Posterior cingulate gyrus (tissue), 11 donors: ENCODE results near the gene ITGBL1.
A peak's percentile ranks its signal among the peaks of the same experiment; 100 is the strongest.
"Not testable (repeated sequence)": the region's sequence is repeated elsewhere in the genome, so short reads cannot be mapped to it uniquely, and the experiment has no call there.

Experiments used
- DNase-seq, 10 donors: peaks; one replicate each; pipeline versions ENCODE4 v3.0.0 to v3.0.0-alpha.2; 2020 to 2021; ENCODE audit warnings: mixed read lengths in 3 of 10
- intact Hi-C: fragments of 100-400 bp; cut with DNase I; formaldehyde crosslinking; loops from one replicate; pipeline ENCODE4 v1.15.1; 2023

Gene ITGBL1

DNA sequence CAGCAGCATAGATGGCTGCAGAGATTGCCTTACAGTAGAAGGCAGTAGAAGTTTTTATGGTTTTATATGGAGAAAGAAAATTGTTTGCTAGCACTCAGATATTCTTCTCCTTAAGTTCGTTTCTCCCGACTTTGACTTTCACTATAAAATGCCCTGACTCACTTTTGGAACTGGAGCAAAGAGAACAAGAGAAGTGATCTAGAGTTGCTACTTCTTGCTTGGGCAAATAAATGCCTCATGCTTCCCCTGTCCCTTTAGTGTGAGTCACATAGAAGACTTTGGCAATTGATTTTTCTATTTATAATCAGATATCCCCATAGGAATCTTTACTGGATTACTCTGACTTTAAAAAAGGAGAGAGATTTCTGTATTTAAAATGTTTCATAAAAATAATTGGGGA, 46.9 kb downstream of the ITGBL1 start:
- intact Hi-C loops: no loop called here
- no peak for DNase-seq

DNA sequence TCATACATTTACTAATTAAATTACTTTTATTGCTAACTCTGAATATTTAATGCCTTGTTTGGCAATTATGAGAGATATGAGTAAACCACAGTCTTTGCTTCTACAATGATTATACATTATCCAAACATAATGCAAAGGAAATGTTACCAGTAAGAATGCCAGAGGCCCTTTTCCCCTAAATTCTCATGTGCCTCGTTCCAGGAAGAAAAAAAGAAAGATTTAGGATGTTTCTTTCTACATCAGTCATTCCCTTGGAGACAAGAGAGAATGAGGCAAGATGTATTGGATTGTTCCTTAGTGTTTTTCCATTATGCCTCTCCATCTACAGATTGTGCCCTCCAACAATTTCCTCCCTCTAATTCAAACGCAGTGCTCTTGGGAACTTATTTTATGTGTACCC, 50.1 kb downstream of the ITGBL1 start:
- DNase-seq: no peak
- intact Hi-C loops: no loop called here

DNA sequence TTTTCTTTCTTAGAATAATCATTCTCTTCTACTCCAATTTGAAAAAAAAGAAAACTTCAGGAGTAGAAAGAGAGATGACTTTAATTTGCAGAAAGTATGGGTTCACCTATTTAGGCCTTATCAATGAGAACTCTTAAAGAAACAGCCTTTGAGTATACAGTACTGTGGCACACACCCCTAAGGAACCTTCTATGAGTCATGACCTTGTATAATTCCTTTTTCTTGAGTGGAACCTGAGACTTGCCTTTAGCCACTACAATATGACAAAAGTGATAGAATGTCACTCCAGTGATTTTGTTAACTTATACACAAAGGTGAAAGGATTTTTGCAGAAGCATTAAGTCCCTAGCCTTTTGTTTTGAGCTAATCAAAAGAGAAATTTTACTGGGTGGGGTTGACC, 58.7 kb downstream of the ITGBL1 start:
- DNase-seq: no peak
- intact Hi-C loops: loop anchor here (10.0 kb wide), 1 partner anchor 404 kb away; no protein-coding TSS in a partner anchor

DNA sequence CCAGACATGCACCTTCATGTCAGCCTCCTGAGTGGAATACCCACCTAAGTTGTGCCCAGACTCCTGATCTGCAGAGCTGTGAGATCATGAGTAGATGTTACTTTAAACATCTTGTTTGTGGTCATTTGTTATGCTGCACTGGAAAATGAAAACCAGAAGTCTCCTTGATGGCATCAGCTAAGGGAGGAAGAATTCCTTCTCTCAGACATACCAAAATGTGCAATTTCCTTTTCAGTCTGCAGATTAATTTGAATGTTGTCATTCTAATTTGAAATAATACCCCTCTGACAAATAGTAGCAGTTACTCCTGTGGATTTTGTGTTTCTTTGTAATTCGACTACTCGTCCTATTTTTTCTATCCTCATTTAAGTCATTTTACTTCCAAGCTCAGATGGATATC, 59.3 kb downstream of the ITGBL1 start:
- DNase-seq: no peak
- intact Hi-C loops: loop anchor here (10.0 kb wide), 1 partner anchor 403 kb away; no protein-coding TSS in a partner anchor

DNA sequence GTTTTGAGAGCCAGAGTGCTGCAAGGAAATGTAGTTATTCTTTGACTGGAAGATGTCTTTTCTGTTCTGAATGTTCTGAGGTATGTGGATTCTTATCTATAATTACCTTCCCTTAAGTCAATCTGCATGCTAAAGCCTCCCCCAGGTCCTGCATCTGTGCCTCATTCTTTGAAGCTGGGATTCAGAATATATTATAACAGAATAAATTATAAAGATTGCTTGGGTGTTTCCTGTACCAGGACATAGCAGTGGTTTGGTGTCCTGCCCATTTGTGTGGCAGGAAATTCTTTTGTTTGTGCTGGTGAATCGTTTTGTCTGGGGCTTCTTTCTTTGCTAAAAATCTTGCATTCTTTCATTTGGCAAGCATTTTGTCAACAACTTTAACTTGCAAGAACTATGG, 60.2 kb downstream of the ITGBL1 start:
- no peak for DNase-seq
- intact Hi-C loops: loop anchor here (10.0 kb wide), 1 partner anchor 402 kb away; no protein-coding TSS in a partner anchor

DNA sequence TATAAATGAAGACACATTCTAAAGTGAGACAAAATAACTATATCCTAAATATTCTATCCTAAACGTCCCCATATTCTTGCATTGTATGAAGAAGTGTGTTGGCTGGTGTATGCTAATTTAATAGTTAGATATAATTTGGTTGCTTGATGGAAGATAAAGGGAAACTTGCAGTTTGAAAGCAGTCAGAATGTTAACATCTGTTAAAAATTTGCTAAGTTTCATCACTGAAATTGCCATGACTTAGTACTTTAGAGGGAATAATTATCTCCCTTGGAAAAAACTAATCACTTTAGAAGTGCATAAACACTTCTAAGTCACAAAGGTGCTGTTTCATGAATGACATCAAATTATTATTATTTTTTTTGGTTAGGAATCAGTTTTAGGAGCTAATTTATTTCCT, 61.6 kb downstream of the ITGBL1 start:
- intact Hi-C loops: loop anchor here (1.0 to 10.0 kb wide), 2 partner anchors 243 to 401 kb away; no protein-coding TSS in a partner anchor

DNA sequence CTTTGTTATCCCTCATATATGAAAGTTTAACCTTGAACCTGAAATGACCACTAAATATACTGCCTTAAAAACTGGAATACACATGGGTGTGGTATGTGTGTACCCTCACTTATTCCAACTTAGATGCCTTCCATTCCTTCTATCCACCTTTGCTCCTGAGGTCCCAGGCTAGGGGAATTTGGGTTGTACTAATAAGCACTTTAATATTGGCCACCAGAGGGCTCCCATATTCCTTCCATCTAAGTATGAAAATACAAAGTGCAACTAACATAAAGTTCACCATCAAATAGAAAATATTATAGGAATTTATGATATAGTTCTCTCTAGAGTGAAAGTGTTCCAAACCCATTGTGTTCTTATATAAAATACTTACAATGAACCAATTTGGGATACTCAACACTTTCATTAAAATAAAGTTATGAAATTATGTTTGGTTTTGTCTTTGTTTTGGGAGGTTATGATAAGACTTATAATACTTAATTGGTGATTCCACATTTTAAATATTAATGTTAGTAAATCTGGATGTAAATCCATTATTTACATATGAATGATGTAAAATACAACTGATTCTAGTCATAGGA, 62.3 kb downstream of the ITGBL1 start:
- peak in 1 of 10 donors; percentile 20 for DNase-seq
- intact Hi-C loops: loop anchor here (1.0 to 10.0 kb wide), 2 partner anchors 243 to 400 kb away; no protein-coding TSS in a partner anchor

More for the DNA sequence above, 61.6 kb downstream of the ITGBL1 start:
- DNase-seq: no peak

DNA sequence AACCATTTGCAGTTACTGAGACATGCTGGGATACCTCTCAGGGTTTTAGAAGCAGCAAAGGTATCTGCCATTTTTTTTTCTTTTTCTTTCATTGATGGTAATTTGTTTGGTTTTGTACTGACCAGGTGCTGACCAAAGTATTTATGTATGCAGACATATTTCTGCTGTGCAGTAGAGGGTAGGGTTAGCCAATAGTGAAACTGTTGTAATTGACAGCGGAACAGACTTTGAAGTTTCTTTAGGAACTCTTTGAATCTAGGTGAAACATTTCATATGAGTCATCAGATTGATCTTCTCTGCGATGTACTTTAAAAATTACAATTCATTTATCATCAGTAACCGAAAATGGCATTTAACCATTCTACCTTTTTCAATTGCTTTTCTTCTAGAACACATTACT, 63.0 kb downstream of the ITGBL1 start:
- DNase-seq: no peak
- intact Hi-C loops: loop anchor here (10.0 kb wide), 1 partner anchor 399 kb away; no protein-coding TSS in a partner anchor

DNA sequence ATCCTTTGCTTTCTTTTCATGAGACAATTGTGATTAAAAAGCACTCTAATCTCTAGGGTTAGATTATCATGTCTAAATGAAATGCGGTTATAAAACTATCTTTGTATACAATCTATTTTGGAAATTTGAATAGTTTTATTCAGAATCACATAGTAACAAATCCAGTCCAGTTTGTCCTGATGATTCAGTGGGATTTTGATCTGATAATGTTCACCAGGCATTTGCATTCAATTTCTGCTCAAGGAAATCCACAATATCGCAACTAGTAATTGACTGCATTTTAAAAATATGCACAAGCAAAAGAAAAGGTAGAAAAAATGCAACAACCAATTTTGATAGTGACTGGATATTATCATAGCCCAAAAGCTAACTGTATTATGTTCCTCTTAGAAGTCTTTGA, 63.8 kb downstream of the ITGBL1 start:
- no peak for DNase-seq
- intact Hi-C loops: loop anchor here (10.0 kb wide), 1 partner anchor 399 kb away; no protein-coding TSS in a partner anchor

DNA sequence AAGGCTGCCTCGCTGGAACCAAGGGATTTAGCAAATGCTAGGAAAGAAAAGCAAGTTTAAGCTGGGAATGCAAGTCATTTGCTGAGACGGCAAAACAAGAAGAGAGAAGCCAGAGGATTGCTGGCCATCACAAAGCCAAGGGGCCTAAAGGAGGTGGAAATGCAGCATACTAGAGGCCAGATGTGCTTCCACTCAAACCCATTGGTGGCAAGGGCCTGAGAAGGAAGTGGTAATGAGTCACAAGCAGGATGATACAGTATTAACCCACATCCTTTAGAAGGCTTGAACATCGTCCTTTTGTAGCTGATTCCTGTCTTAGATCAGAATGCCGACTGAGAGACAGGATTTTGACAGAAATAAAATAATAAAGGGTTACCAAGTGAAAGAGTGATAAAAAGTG, 68.2 kb downstream of the ITGBL1 start:
- DNase-seq: no peak
- intact Hi-C loops: no loop called here

DNA sequence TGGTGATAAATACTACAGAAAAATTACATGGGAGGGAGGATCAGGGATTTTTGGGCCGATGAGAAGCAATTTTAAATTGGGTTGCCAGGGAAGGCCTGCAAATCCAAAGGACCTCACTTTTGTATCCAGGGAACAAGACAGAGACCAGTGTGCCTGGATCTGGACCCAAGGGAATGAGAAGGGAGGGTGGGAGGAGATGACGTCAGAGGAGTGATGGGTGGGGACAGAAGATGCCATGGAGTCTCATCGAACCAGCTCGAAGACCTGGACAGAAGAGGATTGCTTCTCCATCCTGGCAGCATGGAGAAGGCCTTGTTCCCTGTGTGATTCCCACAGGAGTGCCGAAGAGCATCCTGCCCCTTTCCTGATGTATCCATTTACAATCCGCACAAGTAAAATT, 68.9 kb downstream of the ITGBL1 start:
- intact Hi-C loops: no loop called here
- no peak for DNase-seq

DNA sequence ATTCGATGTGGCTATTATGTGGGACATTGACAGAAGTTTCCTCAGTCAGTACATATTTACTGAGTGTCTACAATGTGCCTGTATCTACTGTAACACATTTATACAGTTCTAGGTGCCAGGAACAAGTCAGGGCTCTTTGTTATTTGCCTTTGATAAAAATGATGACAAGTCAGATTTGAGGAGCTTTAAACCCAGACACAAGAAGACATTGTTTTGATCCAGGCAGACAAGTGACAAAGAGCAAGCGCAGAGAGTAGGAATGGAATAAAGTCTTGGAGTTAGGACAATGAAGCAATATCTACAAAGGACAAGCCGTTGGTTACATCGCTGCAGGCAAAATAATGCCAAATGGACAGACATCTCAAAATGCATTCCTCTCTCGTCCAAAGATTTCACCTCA, 70.1 kb downstream of the ITGBL1 start:
- intact Hi-C loops: no loop called here
- DNase-seq: no peak

DNA sequence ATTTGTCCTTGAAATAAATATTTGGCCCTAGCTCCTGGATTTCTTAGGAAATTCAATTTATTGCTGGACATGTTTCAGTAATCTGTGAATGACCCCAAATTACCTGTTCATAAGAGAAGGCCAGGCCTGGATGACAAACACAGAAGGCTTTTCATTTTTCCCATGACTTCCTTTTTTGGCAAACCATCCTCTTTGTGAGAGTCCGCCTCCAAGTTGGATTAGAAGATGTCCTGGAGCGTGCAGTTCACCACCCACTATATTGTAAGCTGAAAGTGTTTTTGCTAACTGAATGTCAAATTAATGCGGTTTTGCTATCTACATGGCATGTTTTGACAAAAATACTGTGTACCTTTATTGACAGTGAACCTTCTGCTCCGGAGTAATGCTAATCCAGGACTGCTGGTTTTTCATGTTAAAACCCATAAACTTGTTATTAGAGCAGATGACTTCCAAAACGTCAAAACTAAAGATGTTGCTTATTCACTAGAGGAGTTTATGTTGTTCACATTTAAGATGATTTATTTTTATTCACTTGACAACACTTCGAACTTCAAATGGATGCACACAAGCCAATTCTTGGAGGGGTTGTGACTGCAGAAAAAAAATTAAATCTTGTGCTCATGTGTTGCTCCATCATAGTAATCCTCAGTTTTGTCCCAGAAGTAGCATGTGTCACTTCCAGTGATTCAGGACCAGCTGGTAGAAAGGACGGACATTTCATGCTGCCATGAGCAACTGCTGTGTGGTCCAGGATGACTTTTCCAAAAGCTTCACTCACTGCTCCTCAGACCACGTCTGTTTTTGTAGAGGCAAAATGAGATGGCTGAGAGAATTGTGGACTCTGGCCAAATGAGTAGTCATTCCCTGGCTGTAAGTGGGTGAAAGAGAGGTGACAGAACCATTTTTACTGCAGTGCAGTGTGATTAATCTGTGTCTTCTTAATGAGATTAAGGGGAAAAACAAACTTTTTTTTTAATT, 71.0 kb downstream of the ITGBL1 start:
- intact Hi-C loops: no loop called here

DNA sequence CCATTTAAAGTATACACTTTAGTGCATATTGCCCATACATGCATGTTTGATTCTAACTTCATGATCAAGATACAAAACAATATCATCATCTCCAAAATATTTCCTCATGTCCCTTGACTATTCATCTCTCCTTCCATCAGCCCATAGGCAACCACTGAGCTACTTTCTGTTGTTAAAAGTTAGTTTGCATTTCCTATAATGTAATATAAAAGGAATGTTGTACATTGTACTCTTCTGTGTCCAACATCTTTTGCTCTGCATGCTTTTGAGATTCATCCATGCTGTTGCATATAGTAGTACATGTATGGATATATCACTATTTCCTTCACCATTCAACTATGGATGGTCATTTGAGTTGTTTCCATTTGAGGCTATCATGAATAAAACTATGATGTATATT, 74.7 kb downstream of the ITGBL1 start:
- intact Hi-C loops: no loop called here
- DNase-seq: no peak

More for the DNA sequence above, 71.0 kb downstream of the ITGBL1 start:
- DNase-seq: no peak

DNA sequence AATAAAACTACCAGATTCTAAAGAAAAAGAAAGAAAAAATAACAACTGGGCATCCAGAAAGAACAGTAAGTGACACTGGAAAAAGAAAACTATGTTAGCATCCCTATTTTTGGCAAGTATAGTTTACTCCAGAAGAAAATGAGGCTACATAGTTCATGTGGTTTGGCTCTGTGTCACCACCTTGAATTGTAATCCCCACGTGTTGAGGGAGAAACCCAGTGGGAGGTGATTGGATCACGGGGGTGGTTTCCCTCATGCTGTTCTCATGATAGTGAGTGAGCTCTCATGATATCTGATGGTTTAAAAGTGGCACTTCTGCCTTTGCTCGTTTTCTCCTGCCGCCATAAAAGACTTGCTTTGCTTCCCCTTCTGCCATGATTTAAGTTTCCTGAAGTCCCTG, 76.9 kb downstream of the ITGBL1 start:
- no peak for DNase-seq
- intact Hi-C loops: no loop called here

DNA sequence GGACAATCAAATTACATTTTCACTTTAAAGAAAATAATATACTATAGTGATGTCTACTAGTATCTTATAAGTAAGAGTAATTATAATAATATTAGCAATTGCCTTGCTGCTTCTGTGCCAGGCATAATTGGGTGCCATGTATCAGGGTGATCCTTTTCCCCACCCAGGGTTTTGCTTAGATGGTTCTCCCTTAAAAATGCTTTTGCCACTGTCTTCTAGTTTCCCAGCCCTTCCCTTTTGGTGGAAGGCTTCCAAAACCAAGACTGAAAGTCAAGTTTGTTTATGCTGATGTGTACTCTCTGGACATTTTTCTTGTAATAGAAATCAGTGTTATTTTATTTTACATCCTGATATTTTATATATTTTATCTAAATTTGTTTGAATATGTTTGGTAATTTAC, 77.8 kb downstream of the ITGBL1 start:
- no peak for DNase-seq
- intact Hi-C loops: no loop called here

DNA sequence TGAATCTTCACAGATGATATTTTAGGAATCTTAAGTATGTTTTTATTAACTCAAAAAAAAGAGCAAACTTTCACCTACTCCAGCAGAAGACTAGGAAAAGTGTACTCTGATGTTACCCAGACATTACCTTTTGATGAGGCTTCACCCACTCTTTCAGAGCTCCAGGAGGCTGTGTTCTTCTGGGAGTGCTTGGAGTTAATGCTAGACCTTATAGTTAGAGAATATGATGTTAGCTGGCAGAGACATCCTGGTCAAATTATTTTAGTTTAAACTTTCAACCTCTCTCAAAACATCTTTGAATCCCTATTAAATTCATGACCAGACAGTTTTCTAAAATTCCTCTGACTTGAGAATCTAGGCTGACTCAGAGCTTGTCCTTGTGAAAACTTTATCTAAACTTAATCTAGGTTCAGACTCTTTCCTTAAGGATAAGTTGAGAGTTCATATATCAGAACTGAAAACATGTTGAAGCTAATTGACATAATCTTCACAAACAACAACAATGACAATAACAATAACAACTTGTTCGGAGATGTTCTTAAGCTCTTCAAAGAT, 82.8 kb downstream of the ITGBL1 start:
- intact Hi-C loops: no loop called here
- no peak for DNase-seq

DNA sequence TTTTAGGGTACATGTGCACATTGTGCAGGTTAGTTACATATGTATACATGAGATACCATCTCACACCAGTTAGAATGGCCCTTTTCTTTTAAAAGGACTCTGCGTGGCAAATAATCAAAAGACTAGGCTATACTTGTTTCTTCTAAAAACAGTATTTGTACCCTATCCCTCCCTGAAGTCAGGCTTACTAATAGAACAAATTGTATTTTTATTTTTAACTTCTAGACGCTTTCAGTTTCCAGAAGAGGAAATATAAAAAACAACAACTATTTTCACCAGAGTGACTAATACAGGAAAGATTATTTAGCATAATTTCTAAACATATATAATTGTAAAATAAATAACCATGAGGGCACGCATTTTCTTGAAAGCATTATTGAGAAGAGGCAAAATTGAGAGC, 83.6 kb downstream of the ITGBL1 start:
- DNase-seq: no peak

DNA sequence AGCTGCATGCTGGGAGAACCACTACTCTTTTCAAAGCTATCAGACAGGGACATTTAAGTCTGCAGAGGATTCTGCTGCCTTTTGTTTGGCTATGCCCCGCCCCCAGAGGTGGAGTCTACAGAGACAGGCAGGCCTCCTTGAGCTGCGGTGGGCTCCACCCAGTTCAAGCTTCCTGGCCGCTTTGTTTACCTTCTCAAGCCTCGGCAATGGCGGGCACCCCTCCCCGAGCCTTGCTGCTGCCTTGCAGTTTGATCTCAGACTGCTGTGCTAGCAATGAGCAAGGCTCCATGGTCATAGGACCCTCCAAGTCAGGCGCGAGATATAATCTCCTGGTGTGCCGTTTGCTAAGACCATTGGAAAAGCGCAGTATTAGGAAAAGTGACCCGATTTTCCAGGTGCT, 92.1 kb downstream of the ITGBL1 start:
- DNase-seq, intact Hi-C loops: not testable (repeated sequence)

More for the DNA sequence above, 83.6 kb downstream of the ITGBL1 start:
- intact Hi-C loops: no loop called here

DNA sequence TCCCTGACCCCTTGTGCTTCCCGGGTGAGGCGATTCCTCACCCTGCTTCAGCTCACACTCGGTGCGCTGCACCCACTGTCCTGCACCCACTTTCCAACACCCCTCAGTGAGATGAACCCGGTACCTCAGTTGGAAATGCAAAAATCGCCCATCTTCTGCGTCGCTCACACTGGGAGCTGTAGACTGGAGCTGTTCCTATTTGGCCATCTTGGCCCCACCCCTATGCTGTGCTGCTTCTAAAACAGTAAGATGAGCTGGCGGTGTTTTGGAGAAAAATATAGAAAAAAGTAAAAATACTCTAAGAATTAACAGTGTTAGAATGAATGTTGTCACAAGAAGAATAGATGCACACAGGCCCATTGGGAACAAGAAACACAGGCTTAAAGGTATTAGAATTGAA, 92.5 kb downstream of the ITGBL1 start:
- intact Hi-C loops: no loop called here
- no peak for DNase-seq

DNA sequence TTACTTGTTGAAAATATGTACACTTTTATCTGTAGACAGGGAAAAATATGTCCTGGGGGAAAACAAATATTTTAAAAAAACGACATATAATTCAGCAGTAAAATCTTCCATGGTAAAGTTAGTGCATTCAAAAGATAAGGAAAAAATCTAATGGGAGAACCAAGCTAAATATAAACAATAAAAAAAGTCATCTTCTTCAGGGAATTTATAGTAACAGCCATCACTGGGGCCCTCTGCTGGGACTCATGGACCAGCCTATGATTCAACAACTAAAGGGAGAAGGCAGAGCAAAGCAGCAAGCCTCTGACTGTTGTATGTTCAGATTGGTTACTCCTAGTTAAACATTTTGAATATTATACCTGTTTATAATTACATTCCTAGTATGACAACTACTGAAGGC, 93.0 kb downstream of the ITGBL1 start:
- intact Hi-C loops: no loop called here
- DNase-seq: no peak
